Fibroblast of skin of scalp (primary cell): Measurements from ENCODE around the gene ZNF81. TPM values are rescaled to one million over a fixed set of nuclear protein-coding genes. Genes with fewer than 3 reads are reported as not detected.
"Not testable (repeated sequence)": the region's sequence is repeated elsewhere in the genome, so short reads cannot be mapped to it uniquely, and the experiment has no call there.

Experiments
- DNase-seq: peaks from one replicate; pipeline ENCODE4 v3.0.0-alpha.2; 2013
- polyA plus RNA-seq, 2 experiments: library from polyadenylated mRNA; unstranded; fragments of 120-200 nt; gene quantifications; one replicate each; pipeline ENCODE4 v1.2.1, GENCODE V29; 2013; ENCODE audit not compliant: insufficient read length in 2 of 2

Gene ZNF81
- polyA plus RNA-seq (2013, experiment 1 of 2; ENCODE audit: insufficient read length) = 2.8 TPM
- 2.8 TPM for polyA plus RNA-seq (2013, experiment 2 of 2; ENCODE audit: insufficient read length)

DNA sequence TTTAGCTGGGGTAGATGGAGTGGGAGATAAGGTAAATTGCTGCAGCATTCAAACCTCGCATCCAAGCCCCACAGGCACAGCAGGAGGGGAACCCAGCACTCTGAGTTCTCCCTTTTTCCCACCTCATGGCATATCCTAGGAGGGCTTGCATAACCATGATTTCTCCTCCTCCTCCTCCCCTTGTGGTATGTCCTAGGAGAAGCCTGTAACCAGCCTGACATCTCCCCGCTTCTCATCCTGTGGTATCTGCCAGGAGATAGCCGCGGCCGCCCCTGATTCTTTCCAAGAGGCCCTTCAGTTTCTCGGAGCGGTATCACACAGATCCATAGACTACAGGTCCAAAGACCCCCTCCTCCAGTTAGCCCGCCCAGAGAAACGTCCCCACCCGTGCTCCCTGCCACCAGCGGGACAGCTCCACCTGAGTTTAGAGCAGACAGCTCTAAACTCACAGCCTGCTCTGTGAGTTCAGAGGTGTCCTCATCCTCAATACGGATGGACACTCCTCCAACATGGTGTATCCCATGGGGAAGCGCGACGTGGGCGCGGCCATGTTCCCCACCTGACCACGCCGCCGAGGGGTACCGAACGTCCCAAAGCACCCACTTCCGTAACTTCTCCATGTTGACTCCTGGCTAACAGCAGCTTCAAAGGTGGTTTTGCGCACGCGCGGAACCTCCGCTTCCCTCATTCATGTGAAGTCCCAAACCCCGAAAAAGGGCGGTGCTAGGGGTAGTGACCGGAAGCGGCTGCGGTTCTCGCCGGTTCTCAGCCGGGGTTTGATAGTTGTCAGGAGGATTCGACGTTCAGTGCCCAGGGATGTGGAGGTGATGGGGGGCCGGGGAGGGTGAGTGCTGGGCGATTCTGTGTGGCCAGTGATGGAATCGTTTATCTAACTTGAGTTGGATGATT, at the start of gene ZNF81:
Gene ZNF81 (plus strand): TSS at position 739 of the 909 bp plus-strand sequence. CDS start 9,366 bp downstream, outside the sequence.
- peak; percentile 96 for DNase-seq

- DNase-seq = peak; percentile 21
These were observed 40.2 kb upstream of the ZNF81 start for GRCh38 chrX:47796433-47796906.

- no peak for DNase-seq
These were observed 39.6 kb upstream of the ZNF81 start for GRCh38 chrX:47797084-47797483.

DNA sequence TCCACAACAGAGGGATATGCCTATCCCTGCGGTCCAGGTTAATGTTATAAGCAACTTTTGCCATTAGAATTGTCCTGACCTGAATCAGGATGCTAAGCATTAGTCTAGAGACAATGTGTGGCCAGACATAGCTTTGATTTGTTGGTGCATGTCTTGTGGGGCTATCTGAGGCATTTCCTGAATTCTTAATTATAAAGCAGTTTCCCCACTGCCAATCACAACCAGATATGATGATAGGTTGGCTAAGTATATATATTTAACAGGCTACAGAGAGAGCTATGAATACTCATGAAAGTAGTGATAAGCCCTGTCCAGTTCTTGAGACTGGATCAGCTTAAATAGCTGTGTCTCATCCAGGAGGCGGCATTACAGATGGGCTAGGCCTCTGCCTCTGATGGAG, 37.8 kb upstream of the ZNF81 start:
- no peak for DNase-seq

DNA sequence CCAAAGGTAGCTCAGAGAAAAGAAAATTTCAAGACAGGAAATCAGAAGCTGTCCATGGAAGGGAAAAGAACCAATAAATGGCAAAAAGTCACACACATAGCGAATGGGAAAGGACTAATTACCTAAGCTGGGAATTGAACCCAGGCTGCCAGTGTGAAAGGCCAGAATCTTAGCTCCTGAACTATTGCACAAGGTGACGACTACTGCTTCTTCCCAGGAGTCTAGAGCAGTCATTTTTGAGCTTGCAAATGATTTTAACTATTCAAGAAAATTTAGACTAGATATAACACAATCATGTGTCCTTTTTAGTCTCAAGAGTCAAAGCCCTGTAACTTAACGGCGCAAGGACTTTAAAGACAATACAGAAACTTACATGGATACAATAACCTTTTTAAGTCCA, 34.1 kb upstream of the ZNF81 start:
- peak; percentile 0 for DNase-seq

DNA sequence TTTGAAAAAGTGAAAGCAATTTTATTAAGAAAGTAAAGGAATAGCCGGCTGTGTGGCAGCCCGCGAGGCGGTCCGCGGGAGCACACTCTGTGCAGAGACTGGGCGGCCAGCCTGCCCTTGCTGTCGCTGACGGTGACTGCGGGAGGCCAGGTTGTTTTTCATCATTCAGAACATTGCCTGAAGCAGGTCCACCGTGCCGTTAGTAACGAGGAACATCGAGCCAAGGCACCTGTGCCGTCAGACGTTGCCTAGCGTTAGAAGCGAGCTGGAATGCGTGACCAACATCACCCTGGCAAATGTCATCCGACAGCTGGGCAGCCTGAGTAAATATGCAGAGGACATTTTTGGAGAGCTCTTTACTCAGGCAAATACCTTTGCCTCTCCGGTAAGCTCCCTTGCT, 33.6 kb upstream of the ZNF81 start:
- not testable (repeated sequence) for DNase-seq

DNA sequence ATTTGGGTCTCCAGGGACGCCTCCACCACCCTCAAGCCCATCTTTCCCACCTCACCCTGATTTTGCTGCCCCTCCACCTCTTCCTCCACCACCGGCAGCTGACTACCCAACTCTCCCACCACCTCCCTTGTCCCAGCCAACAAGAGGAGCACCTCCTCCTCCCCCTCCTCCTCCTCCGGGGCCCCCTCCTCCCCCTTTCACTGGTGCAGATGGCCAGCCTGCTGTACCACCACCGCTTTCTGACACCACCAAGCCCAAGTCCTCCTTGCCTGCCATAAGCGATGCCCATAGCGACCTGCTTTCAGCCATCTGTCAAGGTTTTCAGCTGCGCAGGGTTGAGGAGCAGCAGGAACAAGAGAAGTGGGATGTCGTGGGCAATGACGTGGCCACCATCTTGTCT, 32.4 kb upstream of the ZNF81 start:
- no peak for DNase-seq

DNA sequence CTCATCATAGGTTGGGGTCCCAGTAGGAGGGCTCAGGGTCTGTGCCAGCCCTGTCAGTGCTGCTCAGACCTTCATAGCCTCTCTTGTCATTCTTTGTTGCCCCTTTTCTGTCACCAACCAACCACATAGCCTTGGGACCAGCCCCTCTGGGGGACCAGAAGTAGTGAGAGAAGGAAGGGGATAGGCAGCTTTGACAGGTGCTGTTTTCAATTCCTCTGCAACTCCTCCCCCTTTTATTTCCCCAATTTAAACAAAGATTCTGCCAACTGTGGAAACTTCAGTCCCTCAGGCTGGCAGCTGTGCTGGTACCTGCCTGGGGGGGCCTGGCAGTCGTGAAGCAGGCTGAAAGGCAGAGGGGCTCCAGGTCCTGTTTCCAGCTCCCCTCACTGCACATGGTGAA, 30.9 kb upstream of the ZNF81 start:
- DNase-seq = not testable (repeated sequence)

DNA sequence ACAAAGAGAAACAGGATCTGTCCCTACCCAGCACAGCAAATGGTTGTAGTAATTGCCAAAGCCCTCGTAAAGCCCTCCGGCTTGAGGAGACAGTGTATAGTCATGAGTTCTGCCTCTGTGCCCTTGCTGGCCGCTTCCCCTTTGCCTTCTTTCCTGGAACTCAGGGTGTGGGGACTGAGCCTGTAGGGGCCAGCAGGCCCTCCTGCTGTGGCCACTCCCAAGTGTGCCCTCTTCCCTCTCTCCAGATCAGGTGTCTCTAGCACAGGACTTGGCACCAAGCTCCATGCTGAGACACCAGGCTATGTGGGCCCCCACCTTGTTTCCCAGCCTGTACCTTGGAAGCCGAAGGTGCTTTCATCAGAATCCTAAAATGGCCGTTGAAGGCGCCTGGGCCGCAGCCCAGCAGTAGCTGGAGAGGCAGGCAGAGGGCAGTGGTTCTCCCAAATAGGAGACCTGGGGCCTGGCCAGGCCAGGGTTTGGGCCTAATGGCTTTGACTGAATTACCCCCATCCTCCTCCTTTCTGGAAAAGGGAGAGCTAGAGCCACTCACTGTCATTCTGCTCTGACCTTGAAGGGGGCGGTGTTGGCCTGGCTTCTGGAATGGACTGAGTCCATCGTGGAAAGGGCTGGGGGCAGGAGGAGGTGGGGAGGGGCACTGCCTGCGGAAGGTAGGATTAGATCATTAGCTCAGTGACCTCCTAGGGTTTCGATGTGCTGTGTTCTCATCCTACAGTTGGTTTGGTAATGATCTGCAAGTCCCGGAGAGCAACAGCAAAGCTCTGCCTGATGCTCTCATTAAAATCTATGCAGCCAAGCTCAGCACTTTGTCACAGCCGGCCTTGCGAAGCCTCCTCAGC, 30.1 kb upstream of the ZNF81 start:
- DNase-seq = not testable (repeated sequence)

DNA sequence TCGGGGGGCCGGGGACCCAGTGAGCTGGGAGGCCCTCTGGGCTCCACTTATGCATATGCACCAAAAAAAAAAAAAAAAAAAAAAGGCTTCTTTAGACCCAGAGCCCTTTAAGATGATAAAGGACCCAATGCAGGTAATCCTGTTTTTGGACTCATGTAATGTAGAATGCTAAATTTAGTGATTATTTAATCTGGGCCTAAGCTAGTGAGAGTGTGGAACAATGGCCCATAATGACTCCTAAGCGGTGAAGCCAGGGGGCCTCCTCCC, 29.5 kb upstream of the ZNF81 start:
- not testable (repeated sequence) for DNase-seq

GRCh38 chrX:47807548-47807947, 29.2 kb upstream of the ZNF81 start:
- DNase-seq = no peak

DNA sequence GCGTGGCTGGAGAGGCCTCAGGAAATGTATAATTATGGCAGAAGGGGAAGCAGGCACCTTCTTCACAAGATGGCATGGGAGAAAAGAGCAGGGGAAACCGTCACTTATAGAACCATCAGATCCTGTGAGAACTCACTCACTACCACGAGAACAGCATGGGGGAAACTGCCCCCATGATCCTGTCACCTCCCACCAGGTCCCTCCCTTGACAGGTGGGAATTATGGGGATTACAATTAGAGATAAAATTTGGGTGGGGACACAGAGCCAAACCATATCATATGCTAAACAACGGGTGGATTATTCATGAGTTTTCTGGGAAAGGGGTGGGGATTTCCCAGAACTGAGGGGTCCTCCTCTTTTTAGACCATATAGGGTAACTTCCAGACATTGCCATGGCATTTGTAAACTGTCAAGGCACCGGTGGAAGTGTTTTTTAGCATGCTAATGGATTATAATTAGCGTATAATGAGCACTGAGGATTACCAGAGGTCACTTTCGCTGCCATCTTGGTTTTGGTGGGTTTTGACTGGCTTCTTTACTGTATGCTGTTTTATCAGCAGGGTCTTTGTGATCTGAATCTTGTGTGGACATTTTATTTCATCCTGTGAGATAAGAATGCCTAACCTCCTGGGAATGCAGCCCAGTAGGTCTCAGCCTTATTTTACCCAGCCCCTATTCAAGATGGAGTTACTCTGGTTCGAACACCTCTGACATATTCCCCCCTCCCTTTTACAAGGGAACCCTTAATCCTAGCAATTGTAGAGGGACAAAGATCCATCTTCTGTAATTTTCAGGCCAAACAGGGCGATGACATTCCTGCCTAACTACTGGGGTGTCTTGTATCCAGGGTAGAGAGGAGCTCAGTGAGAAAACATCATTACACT, 27.6 kb upstream of the ZNF81 start:
- DNase-seq = no peak

GRCh38 chrX:47814851-47815250, 21.9 kb upstream of the ZNF81 start:
- no peak for DNase-seq

DNA sequence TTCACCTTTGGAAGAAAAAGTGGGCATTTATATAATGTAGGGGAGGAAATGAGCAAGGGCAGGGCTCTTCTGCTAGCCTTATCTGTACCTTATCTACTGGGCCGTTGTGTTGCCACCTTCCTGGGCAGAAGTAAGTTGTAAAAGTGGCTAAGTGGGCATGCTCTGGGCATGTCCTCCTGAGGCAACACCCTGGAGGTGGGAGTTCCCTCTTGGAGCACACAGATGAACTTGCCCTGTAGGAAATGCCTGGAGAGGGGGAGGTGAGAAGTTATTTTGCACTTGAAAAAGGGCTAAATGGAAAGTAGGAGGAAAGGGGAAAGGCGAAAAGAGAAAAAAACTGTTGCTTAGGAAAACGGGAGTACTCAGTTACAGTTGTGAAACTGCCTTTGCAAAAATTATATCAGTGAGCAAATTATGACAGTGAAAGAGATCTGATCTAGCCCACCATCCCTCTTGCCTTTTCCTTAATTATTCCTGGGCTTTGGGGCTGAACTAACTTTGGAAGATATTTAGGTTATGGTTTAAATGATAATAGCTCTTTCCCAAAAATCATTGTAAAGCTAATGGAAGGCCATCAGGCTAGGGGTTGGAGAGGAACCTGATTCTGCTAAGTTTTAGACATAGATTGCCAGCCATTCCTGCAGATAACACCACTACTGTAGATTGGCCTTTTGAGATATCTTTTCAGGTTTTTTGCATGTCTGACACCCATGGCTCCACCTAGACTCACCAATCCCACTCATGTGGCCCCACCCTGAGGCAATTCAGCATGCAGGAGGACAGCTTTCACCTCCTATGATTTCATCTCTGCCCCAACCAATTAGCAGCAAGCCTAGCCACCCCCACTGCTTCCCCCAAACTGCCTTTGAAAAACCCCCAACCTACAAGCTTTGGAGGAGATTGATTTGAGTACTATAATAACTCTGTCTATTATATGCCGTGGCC, 20.5 kb upstream of the ZNF81 start:
- no peak for DNase-seq

- DNase-seq = no peak
These were observed 19.3 kb upstream of the ZNF81 start for GRCh38 chrX:47817421-47817820.

DNA sequence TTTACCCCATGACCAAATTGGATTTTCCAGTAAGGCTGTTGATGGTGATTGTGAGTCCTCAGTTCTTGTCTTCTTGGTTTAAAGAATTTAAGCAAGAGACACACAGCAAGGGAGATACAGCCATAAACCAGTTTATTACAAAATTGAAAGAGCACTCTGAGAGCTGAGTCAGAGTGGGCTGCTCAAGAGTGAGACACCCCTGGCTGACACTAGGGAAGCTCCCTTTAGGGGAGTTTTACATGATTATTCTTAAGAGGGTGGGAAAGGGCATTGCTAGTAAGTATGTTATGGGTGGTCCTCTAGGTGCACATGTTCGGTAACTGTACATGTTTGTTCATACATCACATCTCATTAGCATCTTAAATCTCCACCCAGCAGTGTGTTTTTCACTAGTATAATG, 18.8 kb upstream of the ZNF81 start:
- no peak for DNase-seq

DNA sequence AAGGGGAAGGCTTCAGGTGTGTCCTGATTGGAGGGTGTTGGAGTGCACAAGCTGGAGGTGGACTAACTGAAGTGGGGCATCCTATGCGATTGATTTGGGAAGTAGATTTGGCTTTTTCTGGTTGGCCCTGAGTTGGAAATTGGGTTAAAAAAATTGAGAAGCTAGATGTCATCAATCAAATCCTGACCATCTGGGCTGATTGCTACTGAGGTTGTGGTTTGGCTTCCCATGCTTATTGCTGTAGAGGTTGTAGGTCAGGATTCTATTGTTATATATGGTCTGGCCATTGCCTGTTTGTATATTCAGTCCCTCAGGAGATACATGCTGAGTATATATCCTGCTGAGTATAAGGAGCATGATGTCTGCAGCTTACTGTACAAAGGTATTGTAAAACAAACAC, 7.7 kb upstream of the ZNF81 start:
- no peak for DNase-seq

GRCh38 chrX:47831788-47832187, 4.9 kb upstream of the ZNF81 start:
- peak; percentile 36 for DNase-seq

- no peak for DNase-seq
These were observed 1.7 kb downstream of the ZNF81 start for GRCh38 chrX:47838361-47838760.

GRCh38 chrX:47840111-47840510, 3.4 kb downstream of the ZNF81 start:
- no peak for DNase-seq

- no peak for DNase-seq
These were observed 6.7 kb downstream of the ZNF81 start for GRCh38 chrX:47843363-47843762.
